A549 (cell line): Measurements from ENCODE around the gene GABRQ. TPM values are rescaled to one million over a fixed set of nuclear protein-coding genes. Genes with fewer than 3 reads are reported as not detected.

Source experiments
- ATAC-seq, 2 experiments: fragments of 200-7000 bp in 1 of 2; fragments of >200 bp in 1 of 2; cut with Nextera tagmentation in 1 of 2; cut with Tn5 transposase in 1 of 2; 3 replicates each; pipeline versions ENCODE4 v1.8.0 to v1.9.1; 2018 to 2020; ENCODE audit warnings: mild to moderate bottlenecking in 1 of 2, moderate library complexity in 1 of 2
- CTCF ChIA-PET: fragments of 300-600 bp; sonication (Branson Sonifier 250); formaldehyde crosslinking; extraction: SDS; loops from one replicate; lab custom pipeline; 2021; ENCODE audit warnings: antibody characterized with exemption, inconsistent platforms; lab: Yijun Ruan, JAX
- POLR2A ChIA-PET: fragments of 350-600 bp; formaldehyde crosslinking; extraction: SDS; loops from one replicate; lab custom pipeline; 2021; ENCODE audit warnings: antibody characterized with exemption, inconsistent platforms; lab: Yijun Ruan, JAX
- DNase-seq, 2 experiments: peaks; one replicate each; pipeline versions ENCODE4 v3.0.0 to v3.0.0-alpha.2; 2011 to 2016; ENCODE audit warnings: low read depth in 1 of 2, low spot score in 1 of 2
- FAIRE-seq: peaks from 2 replicates; lab custom pipeline; 2011; peaks lifted over from hg19 to GRCh38; lab: Jason Lieb, UNC
- H3K27ac ChIP-seq, 2 experiments: fragments of >200 bp; sonication (Bioruptor Twin); formaldehyde crosslinking; 3 replicates each; pipeline ENCODE4 v1.5.1; 2016 to 2017
- H3K4me1 ChIP-seq: fragments of >200 bp; sonication (Bioruptor Twin); formaldehyde crosslinking; 3 replicates; pipeline ENCODE4 v1.6.1; 2016
- H3K4me2 ChIP-seq: fragments of >200 bp; sonication (Bioruptor Twin); formaldehyde crosslinking; 3 replicates; pipeline ENCODE4 v1.6.1; 2016
- H3K4me3 ChIP-seq: fragments of >200 bp; sonication (Bioruptor Twin); formaldehyde crosslinking; 3 replicates; pipeline ENCODE4 v1.5.1; 2016
- H3K9me3 ChIP-seq: fragments of >200 bp; sonication (Bioruptor Twin); formaldehyde crosslinking; 3 replicates; pipeline ENCODE4 v1.6.1; 2016
- CBX2 ChIP-seq: fragments of 200-600 bp; sonication (generic); IDR thresholded peaks from 2 replicates; pipeline ENCODE4 v1.6.1; 2016; ENCODE audit warnings: low read depth, mild to moderate bottlenecking, borderline replicate concordance
- CBX8 ChIP-seq: fragments of 200-600 bp; sonication (generic); IDR thresholded peaks from 2 replicates; pipeline ENCODE4 v1.6.1; 2016
- FOSL2 ChIP-seq, 2 experiments: fragments of 450-650 bp in 1 of 2; fragments of >200 bp in 1 of 2; sonication (Bioruptor Twin) in 1 of 2; formaldehyde crosslinking; IDR thresholded peaks; 2 replicates each; pipeline versions ENCODE4 v1.5.0 to v1.6.1; 2016 to 2020; ENCODE audit warnings: mild to moderate bottlenecking in 1 of 2, moderate library complexity in 1 of 2
- JUN ChIP-seq, 2 experiments: fragments of >200 bp; sonication (Bioruptor Twin); formaldehyde crosslinking; IDR thresholded peaks; 2 replicates in 1 of 2; 3 replicates in 1 of 2; pipeline ENCODE4 v1.6.1; 2016 to 2017
- MAFK ChIP-seq: fragments of 450-650 bp; IDR thresholded peaks from 2 replicates; pipeline ENCODE4 v1.6.1; 2014; ENCODE audit not compliant: partially characterized antibody
- MYC ChIP-seq: IDR thresholded peaks from 2 replicates; pipeline ENCODE4 v1.6.1; 2012; ENCODE audit warnings: mild to moderate bottlenecking, inconsistent platforms, low read length, improper control_type of control experiment, borderline replicate concordance
- POLR2A ChIP-seq: IDR thresholded peaks from 2 replicates; pipeline ENCODE4 v1.6.1; 2012; ENCODE audit warnings: mild to moderate bottlenecking, low read length
- RAD21 ChIP-seq, 2 experiments: fragments of >200 bp in 1 of 2; sonication (Bioruptor Twin) in 1 of 2; formaldehyde crosslinking in 1 of 2; IDR thresholded peaks in 1 of 2; conservative IDR thresholded peaks in 1 of 2; 2 replicates in 1 of 2; 3 replicates in 1 of 2; pipeline ENCODE4 v1.6.1; 2012 to 2018; ENCODE audit warnings: inconsistent platforms in 1 of 2
- RARB ChIP-seq: fragments of 250-450 bp; sonication (Bioruptor Pico); IDR thresholded peaks from 2 replicates; pipeline ENCODE4 v1.8.0; 2021; ENCODE audit warnings: mild to moderate bottlenecking, moderate library complexity
- RFX5 ChIP-seq: fragments of 450-650 bp; IDR thresholded peaks from 2 replicates; pipeline ENCODE4 v1.7.1; 2014; ENCODE audit warnings: antibody characterized with exemption, mild to moderate bottlenecking, moderate library complexity
- RNF2 ChIP-seq: fragments of 200-600 bp; sonication (generic); IDR thresholded peaks from 2 replicates; pipeline ENCODE4 v1.6.1; 2016; ENCODE audit warnings: low read depth, mild to moderate bottlenecking, antibody characterized with exemption, moderate library complexity, borderline replicate concordance
- SREBF2 ChIP-seq: fragments of 450-650 bp; IDR thresholded peaks from 2 replicates; pipeline ENCODE4 v1.6.1; 2014; ENCODE audit warnings: mild to moderate bottlenecking, moderate library complexity
- TP53 ChIP-seq: fragments of 250-450 bp; sonication (Bioruptor Pico); IDR thresholded peaks from 2 replicates; pipeline ENCODE4 v1.5.0; 2021; ENCODE audit warnings: mild to moderate bottlenecking, moderate library complexity
- ZC3H11A ChIP-seq: fragments of 450-650 bp; IDR thresholded peaks from 2 replicates; pipeline ENCODE4 v1.6.1; 2014; ENCODE audit warnings: antibody characterized with exemption, mild to moderate bottlenecking
- WGBS: methylation state at CpG from one replicate; pipeline ENCODE4 v1.1.6; 2017; ENCODE audit errors: missing lambda C conversion rate; 5-methylcytosine and 5-hydroxymethylcytosine counted together
- polyA plus RNA-seq, 4 experiments: library from polyadenylated mRNA; depleted of rRNA in 3 of 4; stranded (reverse); fragments of >200 nt; fragmentation: RNase III in 1 of 4; extraction: RNeasy Plus Mini Kit Qiagen cat#74134 plus additional on column Dnase treatment in 1 of 4; gene quantifications; 2 replicates in 3 of 4; 3 replicates in 1 of 4; pipeline ENCODE4 v1.2.3, GENCODE V29; 2011 to 2017
- TF ChIP-seq, protein P1 (sequence below): fragments of 200-600 bp; sonication (generic); IDR thresholded peaks from 2 replicates; pipeline ENCODE4 v1.6.1; 2016; ENCODE audit warnings: antibody characterized with exemption, mild to moderate bottlenecking, moderate library complexity
- TF ChIP-seq, protein P2 (sequence below): fragments of >200 bp; sonication (Bioruptor Twin); formaldehyde crosslinking; IDR thresholded peaks from 2 replicates; pipeline ENCODE4 v1.6.1; 2016
- TF ChIP-seq, protein P3 (sequence below): fragments of 250-450 bp; sonication (Bioruptor Pico); IDR thresholded peaks from 2 replicates; pipeline ENCODE4 v1.5.0; 2021; ENCODE audit warnings: mild to moderate bottlenecking, moderate library complexity, borderline replicate concordance
- TF ChIP-seq, protein P4 (sequence below): fragments of 250-450 bp; sonication (Bioruptor Pico); IDR thresholded peaks from 2 replicates; pipeline ENCODE4 v1.5.0; 2020; ENCODE audit warnings: low read depth, mild to moderate bottlenecking, moderate library complexity
- TF ChIP-seq, protein P5 (sequence below): IDR thresholded peaks from 2 replicates; pipeline ENCODE4 v1.6.1; 2012; ENCODE audit warnings: low read depth, borderline replicate concordance

Gene GABRQ
- polyA plus RNA-seq, 2 of the 4 experiments (the other 2 are of a cell fraction): 0.50 to 0.52 TPM

DNA sequence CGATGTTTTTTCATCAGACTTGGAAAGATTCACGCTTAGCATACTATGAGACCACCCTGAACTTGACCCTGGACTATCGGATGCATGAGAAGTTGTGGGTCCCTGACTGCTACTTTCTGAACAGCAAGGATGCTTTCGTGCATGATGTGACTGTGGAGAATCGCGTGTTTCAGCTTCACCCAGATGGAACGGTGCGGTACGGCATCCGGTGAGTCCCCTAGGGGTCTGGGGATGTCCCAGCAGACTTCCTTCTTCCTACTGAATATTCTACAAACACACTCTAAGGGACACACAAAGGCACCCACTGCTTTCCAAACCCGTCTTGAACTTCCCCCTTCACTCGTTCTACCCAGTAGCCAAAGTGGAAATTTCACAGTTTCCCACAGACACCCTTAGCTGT, 9.3 kb downstream of the GABRQ start (continued):
- TF ChIP-seq, protein P1, sequence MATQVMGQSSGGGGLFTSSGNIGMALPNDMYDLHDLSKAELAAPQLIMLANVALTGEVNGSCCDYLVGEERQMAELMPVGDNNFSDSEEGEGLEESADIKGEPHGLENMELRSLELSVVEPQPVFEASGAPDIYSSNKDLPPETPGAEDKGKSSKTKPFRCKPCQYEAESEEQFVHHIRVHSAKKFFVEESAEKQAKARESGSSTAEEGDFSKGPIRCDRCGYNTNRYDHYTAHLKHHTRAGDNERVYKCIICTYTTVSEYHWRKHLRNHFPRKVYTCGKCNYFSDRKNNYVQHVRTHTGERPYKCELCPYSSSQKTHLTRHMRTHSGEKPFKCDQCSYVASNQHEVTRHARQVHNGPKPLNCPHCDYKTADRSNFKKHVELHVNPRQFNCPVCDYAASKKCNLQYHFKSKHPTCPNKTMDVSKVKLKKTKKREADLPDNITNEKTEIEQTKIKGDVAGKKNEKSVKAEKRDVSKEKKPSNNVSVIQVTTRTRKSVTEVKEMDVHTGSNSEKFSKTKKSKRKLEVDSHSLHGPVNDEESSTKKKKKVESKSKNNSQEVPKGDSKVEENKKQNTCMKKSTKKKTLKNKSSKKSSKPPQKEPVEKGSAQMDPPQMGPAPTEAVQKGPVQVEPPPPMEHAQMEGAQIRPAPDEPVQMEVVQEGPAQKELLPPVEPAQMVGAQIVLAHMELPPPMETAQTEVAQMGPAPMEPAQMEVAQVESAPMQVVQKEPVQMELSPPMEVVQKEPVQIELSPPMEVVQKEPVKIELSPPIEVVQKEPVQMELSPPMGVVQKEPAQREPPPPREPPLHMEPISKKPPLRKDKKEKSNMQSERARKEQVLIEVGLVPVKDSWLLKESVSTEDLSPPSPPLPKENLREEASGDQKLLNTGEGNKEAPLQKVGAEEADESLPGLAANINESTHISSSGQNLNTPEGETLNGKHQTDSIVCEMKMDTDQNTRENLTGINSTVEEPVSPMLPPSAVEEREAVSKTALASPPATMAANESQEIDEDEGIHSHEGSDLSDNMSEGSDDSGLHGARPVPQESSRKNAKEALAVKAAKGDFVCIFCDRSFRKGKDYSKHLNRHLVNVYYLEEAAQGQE: no peak
- TF ChIP-seq RAD21 (conservative IDR thresholded peaks at IDR 0.05 in 1 of 2, IDR thresholded peaks at IDR 0.05 in 1 of 2) (no peak), JUN (IDR thresholded peaks at IDR 0.05) (no peak), MYC (no peak)
- TF ChIP-seq, protein P2, sequence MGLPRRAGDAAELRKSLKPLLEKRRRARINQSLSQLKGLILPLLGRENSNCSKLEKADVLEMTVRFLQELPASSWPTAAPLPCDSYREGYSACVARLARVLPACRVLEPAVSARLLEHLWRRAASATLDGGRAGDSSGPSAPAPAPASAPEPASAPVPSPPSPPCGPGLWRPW: no peak
- TF ChIP-seq, protein P3, sequence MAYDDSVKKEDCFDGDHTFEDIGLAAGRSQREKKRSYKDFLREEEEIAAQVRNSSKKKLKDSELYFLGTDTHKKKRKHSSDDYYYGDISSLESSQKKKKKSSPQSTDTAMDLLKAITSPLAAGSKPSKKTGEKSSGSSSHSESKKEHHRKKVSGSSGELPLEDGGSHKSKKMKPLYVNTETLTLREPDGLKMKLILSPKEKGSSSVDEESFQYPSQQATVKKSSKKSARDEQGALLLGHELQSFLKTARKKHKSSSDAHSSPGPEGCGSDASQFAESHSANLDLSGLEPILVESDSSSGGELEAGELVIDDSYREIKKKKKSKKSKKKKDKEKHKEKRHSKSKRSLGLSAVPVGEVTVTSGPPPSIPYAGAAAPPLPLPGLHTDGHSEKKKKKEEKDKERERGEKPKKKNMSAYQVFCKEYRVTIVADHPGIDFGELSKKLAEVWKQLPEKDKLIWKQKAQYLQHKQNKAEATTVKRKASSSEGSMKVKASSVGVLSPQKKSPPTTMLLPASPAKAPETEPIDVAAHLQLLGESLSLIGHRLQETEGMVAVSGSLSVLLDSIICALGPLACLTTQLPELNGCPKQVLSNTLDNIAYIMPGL: no peak

DNA sequence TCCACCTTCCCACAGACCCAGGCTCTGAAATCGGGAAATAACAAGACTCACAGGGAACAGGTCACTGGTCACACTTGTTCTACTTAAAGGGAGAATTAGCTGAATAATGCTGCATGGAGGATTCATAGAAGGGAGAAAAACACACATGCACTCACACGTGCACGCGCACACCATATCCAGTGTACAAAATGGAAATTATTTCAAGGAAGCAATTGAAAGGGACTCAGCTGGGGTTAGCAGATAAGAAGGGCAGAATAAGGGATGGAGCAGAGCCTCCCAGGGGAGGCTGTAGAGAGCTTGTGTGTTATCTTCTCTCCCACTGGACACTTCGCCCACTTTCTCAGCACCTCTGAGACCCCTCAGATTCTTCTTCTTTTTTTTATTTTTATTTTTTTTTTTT, 10.3 kb downstream of the GABRQ start:
- Histone ChIP-seq H3K9me3 (no peaks in the 10 kb centered on the region), H3K4me3 (no peak overlapping the region), H3K27ac (no peak overlapping the region)
- 65% methylated on average over 5 of the region's 5 CpGs for WGBS
- POLR2A ChIA-PET: no interaction called here
- no peak for FAIRE-seq
- TF ChIP-seq CBX8 (no peak), RARB (no peak), POLR2A (no peak), MAFK (no peak), FOSL2 (IDR thresholded peaks at IDR 0.05) (no peak), FOSL2 (CRISPR knock-in tag; IDR thresholded peaks at IDR 0.05) (no peak), ZC3H11A (no peak), RNF2 (no peak), RFX5 (no peak), SREBF2 (no peak), CBX2 (no peak), TP53 (CRISPR knock-in tag) (no peak)
- TF ChIP-seq, protein P4, sequence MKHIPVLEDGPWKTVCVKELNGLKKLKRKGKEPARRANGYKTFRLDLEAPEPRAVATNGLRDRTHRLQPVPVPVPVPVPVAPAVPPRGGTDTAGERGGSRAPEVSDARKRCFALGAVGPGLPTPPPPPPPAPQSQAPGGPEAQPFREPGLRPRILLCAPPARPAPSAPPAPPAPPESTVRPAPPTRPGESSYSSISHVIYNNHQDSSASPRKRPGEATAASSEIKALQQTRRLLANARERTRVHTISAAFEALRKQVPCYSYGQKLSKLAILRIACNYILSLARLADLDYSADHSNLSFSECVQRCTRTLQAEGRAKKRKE (CRISPR knock-in tag): no peak
- TF ChIP-seq, protein P5, sequence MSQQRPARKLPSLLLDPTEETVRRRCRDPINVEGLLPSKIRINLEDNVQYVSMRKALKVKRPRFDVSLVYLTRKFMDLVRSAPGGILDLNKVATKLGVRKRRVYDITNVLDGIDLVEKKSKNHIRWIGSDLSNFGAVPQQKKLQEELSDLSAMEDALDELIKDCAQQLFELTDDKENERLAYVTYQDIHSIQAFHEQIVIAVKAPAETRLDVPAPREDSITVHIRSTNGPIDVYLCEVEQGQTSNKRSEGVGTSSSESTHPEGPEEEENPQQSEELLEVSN: no peak
- TF ChIP-seq, all 56 proteins: peak for 0
- Histone ChIP-seq H3K4me1 (no peaks in the 10 kb centered on the region), H3K4me2 (no peak overlapping the region)
- CTCF ChIA-PET: interaction anchor here (2.1 kb wide), 1 partner anchor 15 kb away, joined by 6 read pairs; no protein-coding TSS in a partner anchor
- ATAC-seq (no peak), DNase-seq (no peak)
